ENCODE results near the gene TRIO. TPM values are rescaled to one million over a fixed set of nuclear protein-coding genes. Genes with fewer than 3 reads are reported as not detected.

TRIO gene
- total RNA-seq, 2 experiments from 2014 or later: 3.6 to 4.6 TPM

GRCh38 chr5:14309878-14310531, 166.9 kb downstream of the TRIO start:
- H3K4me3 Mint-ChIP-seq: no peak overlapping the region

DNA sequence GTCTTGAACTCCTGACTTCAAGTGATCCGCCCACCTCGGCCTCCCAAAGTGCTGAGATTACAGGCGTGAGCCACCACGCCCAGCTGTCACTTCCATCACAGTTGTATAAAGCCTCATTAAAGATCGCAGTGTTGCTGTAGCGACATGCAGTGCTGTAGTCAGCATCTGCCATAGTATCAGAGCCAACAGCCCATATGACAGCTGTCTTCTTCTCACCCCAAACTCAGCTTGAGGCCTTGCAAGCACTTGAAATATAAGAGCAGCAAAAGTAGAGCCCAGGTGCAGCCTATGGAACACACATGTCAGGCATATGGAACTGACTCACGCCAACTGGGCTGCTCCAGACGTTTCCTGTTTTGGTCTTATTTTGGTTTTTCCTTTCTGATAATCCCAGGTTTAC, 167.8 kb downstream of the TRIO start:
- CTCF ChIA-PET: no interaction called here

More at GRCh38 chr5:14309878-14310531, 166.9 kb downstream of the TRIO start:
- Mint-ChIP-seq H3K27me3 (ENCODE audit: low read depth) (peaks cover 6% of the 10 kb centered on the region), H3K9me3 (no peaks in the 10 kb centered on the region), H3K4me1 (ENCODE audit: low read depth) (no peaks in the 10 kb centered on the region), H3K27ac (no peak overlapping the region), H3K36me3 (ENCODE audit: low read depth) (no peaks in the 10 kb centered on the region)
- CTCF ChIA-PET: no interaction called here
- no peak for DNase-seq
- intact Hi-C loops (cut with micrococcal nuclease): no loop called here

DNA sequence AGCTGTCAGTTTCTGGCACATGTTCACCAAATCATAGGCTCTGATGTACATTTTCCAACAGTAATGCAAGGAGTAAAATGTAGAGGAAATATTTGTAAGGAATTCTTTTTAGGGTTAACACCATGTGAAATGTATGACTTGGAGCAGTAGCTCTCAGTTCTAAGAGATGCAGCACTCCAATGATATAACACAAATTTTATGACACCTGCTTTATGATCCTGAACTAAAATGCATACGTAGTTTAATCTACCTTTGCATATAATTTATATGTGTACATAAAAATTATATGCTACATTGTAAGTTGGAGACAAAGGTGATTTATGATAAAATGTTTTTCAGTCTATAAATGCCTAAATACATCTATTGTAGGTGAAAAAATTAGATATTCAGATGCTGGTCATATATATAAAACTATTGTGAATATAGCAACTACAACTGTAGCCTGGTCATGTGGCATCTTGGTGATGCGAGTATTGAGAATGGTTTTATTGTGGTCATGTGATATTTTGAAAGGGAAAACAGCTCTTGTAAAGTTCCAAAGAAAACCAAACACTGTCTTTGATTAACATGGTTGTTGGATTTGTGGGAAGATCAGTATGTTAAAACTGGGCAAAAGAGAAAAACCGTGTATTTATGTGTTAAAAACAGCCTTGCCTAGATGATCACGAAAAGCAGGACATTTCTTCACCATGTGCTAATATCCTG, 171.0 kb downstream of the TRIO start:
- H3K9me3 Mint-ChIP-seq: no peaks in the 10 kb centered on the region
- intact Hi-C loops (cut with micrococcal nuclease): no loop called here
- H3K4me1 Mint-ChIP-seq (ENCODE audit: low read depth): no peaks in the 10 kb centered on the region
- H3K27ac Mint-ChIP-seq: no peak overlapping the region
- H3K27me3 Mint-ChIP-seq (ENCODE audit: low read depth): peaks cover 3% of the 10 kb centered on the region
- CTCF ChIA-PET: no interaction called here
- DNase-seq: no peak
- no peak overlapping the region for H3K4me3 Mint-ChIP-seq
- no peaks in the 10 kb centered on the region for H3K36me3 Mint-ChIP-seq (ENCODE audit: low read depth)

More for the DNA sequence above, 167.8 kb downstream of the TRIO start:
- DNase-seq: no peak
- Mint-ChIP-seq H3K27me3 (ENCODE audit: low read depth) (peaks cover 6% of the 10 kb centered on the region), H3K4me3 (no peak overlapping the region), H3K36me3 (ENCODE audit: low read depth) (no peaks in the 10 kb centered on the region), H3K9me3 (no peaks in the 10 kb centered on the region), H3K4me1 (ENCODE audit: low read depth) (no peaks in the 10 kb centered on the region), H3K27ac (no peak overlapping the region)
- intact Hi-C loops (cut with micrococcal nuclease): no loop called here

- Mint-ChIP-seq H3K9me3 (no peaks in the 10 kb centered on the region), H3K4me1 (ENCODE audit: low read depth) (no peaks in the 10 kb centered on the region), H3K27ac (no peak overlapping the region), H3K36me3 (ENCODE audit: low read depth) (no peaks in the 10 kb centered on the region), H3K4me3 (no peak overlapping the region), H3K27me3 (ENCODE audit: low read depth) (peaks cover 3% of the 10 kb centered on the region)
- intact Hi-C loops (cut with micrococcal nuclease): no loop called here
- CTCF ChIA-PET: no interaction called here
- no peak for DNase-seq
These were observed 173.3 kb downstream of the TRIO start for GRCh38 chr5:14316471-14316870.

- H3K4me1 Mint-ChIP-seq (ENCODE audit: low read depth): no peaks in the 10 kb centered on the region
- intact Hi-C loops (cut with micrococcal nuclease): no loop called here
- peaks cover 5% of the 10 kb centered on the region for H3K9me3 Mint-ChIP-seq
These were observed 176.0 kb downstream of the TRIO start for GRCh38 chr5:14319102-14319501.

GRCh38 chr5:14321936-14322335, 178.8 kb downstream of the TRIO start:
- no peak for DNase-seq
- Mint-ChIP-seq H3K27ac (no peak overlapping the region), H3K36me3 (ENCODE audit: low read depth) (no peaks in the 10 kb centered on the region), H3K9me3 (peaks cover 5% of the 10 kb centered on the region), H3K27me3 (ENCODE audit: low read depth) (no peaks in the 10 kb centered on the region), H3K4me1 (ENCODE audit: low read depth) (no peaks in the 10 kb centered on the region), H3K4me3 (no peak overlapping the region)
- intact Hi-C loops (cut with micrococcal nuclease): no loop called here
- CTCF ChIA-PET: interaction anchor here (0.6 kb wide), 1 partner anchor 788 kb away, joined by 5 read pairs; no protein-coding TSS in a partner anchor

More at GRCh38 chr5:14319102-14319501, 176.0 kb downstream of the TRIO start:
- no peak for DNase-seq
- Mint-ChIP-seq H3K27ac (no peak overlapping the region), H3K4me3 (no peak overlapping the region), H3K27me3 (ENCODE audit: low read depth) (no peaks in the 10 kb centered on the region), H3K36me3 (ENCODE audit: low read depth) (no peaks in the 10 kb centered on the region)
- CTCF ChIA-PET: no interaction called here

DNA sequence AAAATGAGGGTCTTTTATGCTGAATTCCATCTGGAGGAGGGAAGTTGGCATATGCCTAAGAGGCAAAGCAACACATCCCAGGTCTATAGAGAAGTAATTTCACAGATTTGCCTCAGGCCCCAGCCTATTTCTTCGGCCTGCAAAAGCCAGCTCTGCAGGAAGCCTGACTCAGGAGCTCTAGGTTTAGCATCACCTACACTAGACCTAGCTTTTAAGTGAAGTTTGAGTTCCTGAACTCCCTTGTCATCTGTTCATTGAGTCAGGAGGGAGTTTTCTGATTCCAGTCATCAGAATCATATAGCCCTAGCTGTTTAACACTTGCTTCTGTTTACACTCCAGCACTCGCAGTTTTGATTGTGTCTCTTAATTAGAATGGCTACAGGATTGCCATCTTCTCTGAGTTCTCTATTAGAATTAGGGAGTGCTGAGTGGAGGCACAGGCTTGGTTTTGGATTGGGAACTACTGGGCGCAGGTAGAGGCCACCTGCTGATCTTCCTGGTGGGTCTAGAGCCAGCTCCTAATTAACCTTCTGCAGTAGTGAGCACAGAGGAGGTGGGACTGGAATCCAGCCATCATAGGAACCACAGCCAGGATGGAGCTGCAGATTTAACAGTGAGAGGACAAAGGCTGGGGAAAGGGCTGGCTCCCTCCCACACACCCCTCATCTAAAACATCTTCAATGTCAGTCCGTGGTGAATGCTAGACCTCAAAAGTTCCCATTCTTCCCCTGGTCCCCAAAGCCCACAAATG, 179.5 kb downstream of the TRIO start:
- CTCF ChIA-PET: no interaction called here
- Mint-ChIP-seq H3K36me3 (ENCODE audit: low read depth) (no peaks in the 10 kb centered on the region), H3K4me1 (ENCODE audit: low read depth) (no peaks in the 10 kb centered on the region), H3K27ac (no peak overlapping the region), H3K4me3 (no peak overlapping the region), H3K27me3 (ENCODE audit: low read depth) (no peaks in the 10 kb centered on the region), H3K9me3 (peaks cover 5% of the 10 kb centered on the region)
- intact Hi-C loops (cut with micrococcal nuclease): no loop called here
- no peak for DNase-seq

- H3K4me1 Mint-ChIP-seq (ENCODE audit: low read depth): no peaks in the 10 kb centered on the region
- no peaks in the 10 kb centered on the region for H3K27me3 Mint-ChIP-seq (ENCODE audit: low read depth)
- H3K27ac Mint-ChIP-seq: no peak overlapping the region
- DNase-seq: no peak
- H3K4me3 Mint-ChIP-seq: no peak overlapping the region
- peaks cover 5% of the 10 kb centered on the region for H3K9me3 Mint-ChIP-seq
- intact Hi-C loops (cut with micrococcal nuclease): no loop called here
- CTCF ChIA-PET: interaction anchor here (1.5 kb wide), 1 partner anchor 12 kb away, joined by 4 read pairs; no protein-coding TSS in a partner anchor
- no peaks in the 10 kb centered on the region for H3K36me3 Mint-ChIP-seq (ENCODE audit: low read depth)
These were observed 180.3 kb downstream of the TRIO start for GRCh38 chr5:14323466-14323865.

DNA sequence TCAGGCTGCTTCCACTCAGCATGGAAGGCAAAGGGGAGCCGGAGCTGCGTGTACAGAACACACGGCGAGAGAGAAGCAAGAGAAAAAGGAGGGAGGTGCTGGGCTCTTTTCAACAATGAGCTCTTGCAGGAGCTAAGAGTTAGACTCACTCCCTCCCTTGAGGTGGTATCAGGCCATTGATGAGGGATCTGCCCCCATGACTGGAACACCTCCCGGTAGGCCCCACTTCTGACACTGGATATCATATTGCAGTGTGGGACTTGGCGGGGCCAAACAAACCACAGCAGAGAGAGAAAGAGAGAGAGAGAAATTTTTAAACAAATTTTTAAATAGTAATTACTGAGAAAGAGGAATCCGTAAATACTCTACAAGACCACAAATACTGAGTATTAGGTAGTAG, 182.2 kb downstream of the TRIO start:
- Mint-ChIP-seq H3K27me3 (ENCODE audit: low read depth) (no peaks in the 10 kb centered on the region), H3K27ac (no peak overlapping the region), H3K4me3 (no peak overlapping the region), H3K4me1 (ENCODE audit: low read depth) (peaks cover under 1% of the 10 kb centered on the region), H3K9me3 (peaks cover 5% of the 10 kb centered on the region), H3K36me3 (ENCODE audit: low read depth) (no peaks in the 10 kb centered on the region)
- CTCF ChIA-PET: interaction anchor here (0.9 kb wide), 2 partner anchors 27 to 292 kb away, joined by 3 read pairs; no protein-coding TSS in a partner anchor
- no peak for DNase-seq
- intact Hi-C loops (cut with micrococcal nuclease): no loop called here

GRCh38 chr5:14326035-14326903, 183.1 kb downstream of the TRIO start:
- intact Hi-C loops (cut with micrococcal nuclease): no loop called here
- no peaks in the 10 kb centered on the region for H3K27me3 Mint-ChIP-seq (ENCODE audit: low read depth)
- H3K36me3 Mint-ChIP-seq (ENCODE audit: low read depth): no peaks in the 10 kb centered on the region
- peaks cover 8% of the 10 kb centered on the region for H3K4me1 Mint-ChIP-seq (ENCODE audit: low read depth)
- DNase-seq: no peak
- no peak overlapping the region for H3K4me3 Mint-ChIP-seq
- peaks cover 5% of the 10 kb centered on the region for H3K9me3 Mint-ChIP-seq
- no peak overlapping the region for H3K27ac Mint-ChIP-seq
- CTCF ChIA-PET: interaction anchor here (0.9 to 1.4 kb wide), 3 partner anchors 9 to 323 kb away, joined by 3 to 4 read pairs (median 3); no protein-coding TSS in a partner anchor

DNA sequence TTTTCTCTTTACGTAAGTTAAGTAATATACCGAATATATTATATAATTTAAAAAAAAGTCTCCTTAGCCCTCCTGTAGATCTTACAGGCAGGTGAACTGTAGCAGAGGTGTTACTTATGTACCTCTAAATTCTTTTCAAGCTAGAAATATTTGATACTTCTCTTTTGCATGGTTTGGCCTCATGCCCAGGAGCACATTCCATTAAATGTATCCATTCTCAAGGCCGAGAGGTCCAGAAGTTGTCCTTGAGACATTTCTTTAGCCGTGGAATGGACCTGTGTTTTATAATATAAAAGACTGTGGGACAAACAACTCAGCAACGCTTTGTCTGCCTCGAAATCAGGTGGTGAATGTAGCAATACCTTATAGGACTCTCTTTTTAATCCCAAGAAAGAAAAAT, 184.5 kb downstream of the TRIO start:
- H3K36me3 Mint-ChIP-seq (ENCODE audit: low read depth): no peaks in the 10 kb centered on the region
- intact Hi-C loops (cut with micrococcal nuclease): no loop called here
- H3K9me3 Mint-ChIP-seq: no peaks in the 10 kb centered on the region
- no peaks in the 10 kb centered on the region for H3K27me3 Mint-ChIP-seq (ENCODE audit: low read depth)
- peaks cover 13% of the 10 kb centered on the region for H3K4me1 Mint-ChIP-seq (ENCODE audit: low read depth)
- H3K4me3 Mint-ChIP-seq: no peak overlapping the region
- H3K27ac Mint-ChIP-seq: no peak overlapping the region
- CTCF ChIA-PET: no interaction called here
- DNase-seq: no peak

- Mint-ChIP-seq H3K9me3 (no peaks in the 10 kb centered on the region), H3K4me1 (ENCODE audit: low read depth) (peaks cover 13% of the 10 kb centered on the region), H3K27me3 (ENCODE audit: low read depth) (no peaks in the 10 kb centered on the region), H3K4me3 (no peak overlapping the region), H3K27ac (no peak overlapping the region), H3K36me3 (ENCODE audit: low read depth) (no peaks in the 10 kb centered on the region)
- CTCF ChIA-PET: interaction anchor here (2.5 kb wide), 1 partner anchor 320 kb away, joined by 6 read pairs; no protein-coding TSS in a partner anchor
- intact Hi-C loops (cut with micrococcal nuclease): no loop called here
- no peak for DNase-seq
These were observed 185.0 kb downstream of the TRIO start for GRCh38 chr5:14328144-14328543.

Measured in activated naive CD4-positive, alpha-beta T cell treated with anti-CD3 and anti-CD28 coated beads for 36 hours (primary cell).